SU-DHL-6 (cell line): ENCODE results near the gene SLC9A9.

Experiments
- CTCF ChIP-seq: fragments of 200-600 bp; sonication (generic); IDR thresholded peaks from one replicate; pipeline ENCODE4 v1.5.1; 2017; ENCODE audit warnings: antibody characterized with exemption, mild to moderate bottlenecking, low read length, moderate library complexity; ENCODE audit not compliant: insufficient read depth, poor library complexity, severe bottlenecking
- EZH2phosphoT487 ChIP-seq: fragments of 200-600 bp; sonication (generic), shearing (Covaris generic); conservative IDR thresholded peaks from 2 replicates; pipeline ENCODE4 v1.6.1; 2018; ENCODE audit warnings: mild to moderate bottlenecking, antibody characterized with exemption, low read length, moderate library complexity, mixed read lengths

- TF ChIP-seq CTCF (no peak), EZH2phosphoT487 (no peak)
These were observed 257.6 kb downstream of the SLC9A9 start for GRCh38 chr3:143590660-143591059.
